GM21367 (cell line): ENCODE data around the gene SLC6A20.

ENCODE experiments used
- ATAC-seq: cut with Tn5 transposase; IDR thresholded peaks from one replicate; pipeline ENCODE4 v1.9.1; 2021; ENCODE audit not compliant: unreplicated experiment

The SLC6A20 gene

GRCh38 chr3:45779746-45780735 lies 16.3 kb downstream of the SLC6A20 start:
- no peak for ATAC-seq

GRCh38 chr3:45778761-45779201 lies 17.6 kb downstream of the SLC6A20 start:
- no peak for ATAC-seq

- no peak for ATAC-seq
Observed at GRCh38 chr3:45777746-45778386, 18.5 kb downstream of the SLC6A20 start.

GRCh38 chr3:45777111-45777745 lies 19.1 kb downstream of the SLC6A20 start:
- no peak for ATAC-seq

- ATAC-seq = no peak
Observed at GRCh38 chr3:45776611-45777010, 19.7 kb downstream of the SLC6A20 start.

GRCh38 chr3:45776301-45776595 lies 20.1 kb downstream of the SLC6A20 start:
- no peak for ATAC-seq

GRCh38 chr3:45775571-45776300 lies 20.6 kb downstream of the SLC6A20 start:
- ATAC-seq = no peak

- ATAC-seq = no peak
Observed at GRCh38 chr3:45774581-45775521, 21.5 kb downstream of the SLC6A20 start.

- no peak for ATAC-seq
Observed at GRCh38 chr3:45773714-45774449, 22.5 kb downstream of the SLC6A20 start.

GRCh38 chr3:45773072-45773471 lies 23.3 kb downstream of the SLC6A20 start:
- no peak for ATAC-seq

GRCh38 chr3:45772341-45773035 lies 23.8 kb downstream of the SLC6A20 start:
- ATAC-seq = no peak

GRCh38 chr3:45771831-45772230 lies 24.5 kb downstream of the SLC6A20 start:
- ATAC-seq = no peak

GRCh38 chr3:45771166-45771775 lies 25.1 kb downstream of the SLC6A20 start:
- no peak for ATAC-seq

GRCh38 chr3:45765958-45766357 lies 30.4 kb downstream of the SLC6A20 start:
- ATAC-seq = no peak

- no peak for ATAC-seq
Observed at GRCh38 chr3:45765266-45765851, 31.0 kb downstream of the SLC6A20 start.

GRCh38 chr3:45763303-45763675 lies 33.0 kb downstream of the SLC6A20 start:
- no peak for ATAC-seq

- ATAC-seq = no peak
Observed at GRCh38 chr3:45762647-45763302, 33.6 kb downstream of the SLC6A20 start.
